Camera-type eye (tissue), 1 donor: ENCODE data around the gene PHF11. TPM values are rescaled to one million over a fixed set of nuclear protein-coding genes. Genes with fewer than 3 reads are reported as not detected.

Experiments
- total RNA-seq: library from RNA; depleted of rRNA; stranded (reverse); fragments of >200 nt; gene quantifications from one replicate; pipeline ENCODE4 v1.2.3, GENCODE V29; 2014

Gene PHF11
- 23.4 TPM for total RNA-seq

DNA sequence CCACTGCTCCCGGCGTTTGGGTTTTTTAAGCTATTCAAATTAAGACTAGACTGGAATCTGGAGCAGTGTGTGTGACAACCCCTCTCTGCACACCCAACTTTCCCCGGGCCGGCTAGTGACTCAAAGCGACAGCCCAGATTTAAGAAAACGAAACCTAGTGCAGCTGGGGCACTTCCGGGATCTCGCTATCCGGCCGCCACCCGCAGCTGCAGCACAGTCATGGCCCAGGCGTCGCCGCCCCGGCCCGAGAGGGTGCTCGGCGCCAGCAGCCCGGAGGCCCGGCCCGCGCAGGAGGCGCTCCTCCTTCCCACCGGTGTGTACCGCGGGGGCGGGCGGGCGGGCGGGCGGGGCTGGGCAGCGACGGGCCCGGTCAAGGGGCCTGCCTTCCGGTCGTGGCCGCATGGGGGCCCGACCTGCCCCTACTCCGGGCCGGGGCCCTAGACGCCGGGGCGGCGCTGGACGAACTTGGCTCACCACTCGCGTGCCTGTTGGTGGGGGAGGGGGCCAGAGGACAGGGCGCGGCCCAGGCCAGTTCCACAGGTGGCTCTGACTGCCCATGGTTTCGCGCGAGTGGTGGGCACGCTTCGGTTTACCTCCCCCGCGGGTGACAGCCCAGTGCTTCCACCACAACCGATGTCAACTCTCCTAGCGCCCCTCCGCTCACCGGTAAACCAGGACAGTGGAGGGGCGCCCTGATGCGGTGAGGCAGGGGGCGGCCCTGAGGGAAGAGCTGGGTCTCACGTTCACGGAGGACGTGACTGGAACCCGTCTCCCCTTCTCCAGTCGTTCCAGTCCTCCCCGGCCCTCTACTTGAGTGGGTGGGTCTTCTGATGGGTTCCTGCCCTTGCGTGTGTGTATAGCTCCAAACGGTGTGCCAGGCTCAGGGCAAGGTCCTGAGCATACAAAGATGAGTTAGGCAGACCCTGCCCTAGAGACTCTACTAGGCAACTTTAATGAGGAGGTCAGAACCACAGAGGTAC lies at the start of gene PHF11:
Gene PHF11 (plus strand): TSS at position 171 of the 980 bp plus-strand sequence. CDS start 49 bp downstream, at position 220.

Other genes starting within 250 kb of the PHF11 start
- gene CDADC1, start 248.0 kb upstream of the PHF11 start, total RNA-seq, result 10.6 TPM
- gene CAB39L, start 51.9 kb upstream of the PHF11 start, total RNA-seq, result 27.4 TPM
- gene SETDB2, start 51.7 kb upstream of the PHF11 start, total RNA-seq, result 30.3 TPM
- 56.8 TPM for gene RCBTB1, start 89.6 kb downstream of the PHF11 start, total RNA-seq
- 0.22 TPM for gene ARL11, start 132.6 kb downstream of the PHF11 start, total RNA-seq
- gene EBPL, start 195.5 kb downstream of the PHF11 start, total RNA-seq, result 59.0 TPM